GM19193 (cell line): ENCODE results near the gene TMEM26.

Source experiments
- POLR2A ChIP-seq: IDR thresholded peaks from 4 replicates; pipeline ENCODE4 v1.6.1; 2011; ENCODE audit not compliant: insufficient read depth, insufficient read length; ENCODE audit errors: extremely low read depth

TMEM26 gene

DNA sequence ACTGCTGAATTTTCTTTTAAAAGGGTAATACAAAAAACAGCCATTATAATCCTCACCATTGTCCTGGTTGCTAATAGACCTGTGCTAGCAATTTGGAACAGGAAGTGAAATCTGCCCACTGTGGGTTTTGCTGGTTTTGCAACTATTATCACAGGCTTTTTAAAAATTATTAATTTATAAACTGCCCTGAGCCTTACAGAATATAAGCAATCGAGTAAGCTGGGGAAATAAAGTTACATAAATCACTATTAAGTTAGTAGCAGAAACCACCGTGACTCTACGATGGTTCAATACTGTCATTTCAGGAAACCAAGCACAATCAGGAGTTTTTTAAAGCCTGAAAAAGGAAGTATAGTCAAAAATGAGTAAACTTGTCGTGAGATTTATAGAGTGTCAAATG, 62.3 kb downstream of the TMEM26 start:
- no peak for TF ChIP-seq POLR2A

DNA sequence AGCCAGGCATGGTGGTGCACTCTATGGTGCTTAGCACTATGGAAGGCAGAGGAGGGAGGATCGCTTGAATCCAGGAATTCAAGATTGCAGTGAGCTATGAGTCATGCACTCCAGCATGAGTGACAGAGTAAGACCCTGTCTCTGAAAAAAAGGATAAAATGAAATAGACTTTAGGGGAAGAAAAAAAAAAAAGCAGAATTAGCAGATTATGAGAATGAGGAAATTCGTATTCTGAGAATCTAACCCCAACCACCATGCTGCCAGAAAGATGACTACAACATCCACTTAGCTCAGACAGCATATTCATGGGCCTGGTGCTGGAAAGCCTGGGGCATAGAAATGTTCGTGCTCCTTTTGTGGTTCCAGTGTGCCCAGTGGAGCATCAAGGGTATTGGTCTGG, 63.3 kb downstream of the TMEM26 start:
- TF ChIP-seq POLR2A: no peak

DNA sequence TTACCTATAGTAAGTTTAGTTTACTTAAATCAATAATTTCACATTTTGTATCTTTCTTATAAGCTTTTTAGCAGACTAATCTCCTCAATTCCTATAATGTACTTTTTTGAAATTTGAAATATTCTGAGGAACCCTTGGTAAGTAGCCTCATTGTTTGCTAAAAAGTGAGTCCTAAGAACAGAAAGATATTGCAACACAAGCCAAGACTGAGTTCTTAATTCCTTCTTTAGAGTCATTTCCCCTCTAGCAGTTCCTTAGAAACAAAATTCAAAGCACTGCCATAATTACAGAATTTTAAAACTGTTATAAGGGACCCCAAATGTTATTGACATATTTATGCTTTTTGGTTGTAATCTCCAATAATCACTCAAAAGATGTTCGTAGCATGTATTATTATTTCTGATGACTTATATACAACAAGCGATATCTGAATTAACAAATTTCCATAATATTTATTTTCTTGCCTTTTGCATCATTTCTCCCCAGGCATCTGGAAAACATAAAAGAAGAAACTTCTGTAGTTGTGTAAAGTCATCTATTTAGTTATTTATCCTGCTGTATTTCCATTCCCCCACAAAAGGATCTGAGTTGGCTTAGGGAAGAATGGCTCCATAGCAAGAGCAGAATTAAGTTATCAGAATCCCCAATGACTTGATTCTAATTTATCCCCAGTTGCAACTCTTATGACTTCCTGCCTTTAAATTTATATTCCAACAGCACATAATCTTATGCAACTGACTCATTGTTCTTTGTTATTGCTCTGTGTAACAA, 67.8 kb downstream of the TMEM26 start:
- TF ChIP-seq POLR2A: no peak

DNA sequence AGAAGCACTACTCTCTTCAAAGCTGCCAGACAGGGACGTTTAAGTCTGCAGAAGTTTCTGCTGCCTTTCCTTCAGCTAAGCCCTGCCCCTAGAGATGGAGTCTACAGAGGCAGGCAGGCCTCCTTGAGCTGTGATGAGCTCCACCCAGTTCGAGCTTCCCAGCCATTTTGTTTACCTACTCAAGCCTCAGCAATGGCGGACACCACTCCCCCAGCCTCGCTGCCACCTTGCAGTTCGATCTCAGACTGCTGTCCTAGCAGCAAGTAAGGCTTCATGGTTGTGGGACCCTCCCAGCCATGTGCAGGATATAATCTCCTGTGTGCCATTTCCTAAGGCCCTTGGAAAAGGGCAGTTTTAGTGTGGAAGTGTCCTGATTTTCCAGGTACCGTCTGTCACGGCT, 74.3 kb downstream of the TMEM26 start:
- no peak for TF ChIP-seq POLR2A

DNA sequence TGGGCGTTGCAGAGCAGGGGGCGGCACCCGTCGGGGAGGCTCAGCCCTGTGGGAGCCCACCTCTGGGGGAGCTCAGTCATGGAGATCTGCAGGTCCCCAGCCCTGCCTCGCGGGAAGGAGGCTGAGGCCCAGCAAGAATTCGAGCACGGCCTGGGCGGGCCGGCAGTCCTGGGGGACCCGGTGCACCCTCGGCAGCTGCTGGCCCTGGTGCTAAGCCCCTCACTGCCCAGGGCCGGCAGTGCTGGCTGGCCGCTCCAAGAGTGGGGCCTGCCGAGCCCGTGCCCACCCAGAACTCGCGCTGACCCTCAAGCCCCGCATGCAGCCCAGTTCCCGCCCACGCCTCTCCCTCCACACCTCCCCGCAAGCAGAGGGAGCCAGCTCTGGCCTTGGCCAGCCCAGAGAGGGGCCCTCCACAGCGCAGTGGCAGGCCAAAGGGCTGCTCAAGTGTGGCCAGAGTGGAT, 76.2 kb downstream of the TMEM26 start:
- no peak for TF ChIP-seq POLR2A

DNA sequence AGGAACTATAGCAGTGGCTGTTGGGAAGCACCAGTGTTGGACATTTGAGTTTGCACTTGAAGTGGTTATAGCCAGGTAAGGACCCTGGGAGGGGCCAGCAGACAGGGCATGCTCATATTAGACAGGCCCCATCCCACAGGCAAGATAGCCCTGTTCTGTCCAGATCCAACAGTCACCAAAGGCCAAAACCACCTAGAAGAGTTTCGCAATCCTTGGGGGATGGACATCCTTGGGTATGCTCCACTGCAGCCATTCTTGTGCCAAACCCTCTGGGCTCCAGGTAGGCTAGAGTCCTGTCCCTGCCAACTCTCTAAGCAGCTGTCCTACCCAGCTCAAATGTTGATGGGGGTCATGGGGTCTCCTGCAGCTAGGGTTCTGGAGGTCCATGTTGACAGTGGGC, 76.8 kb downstream of the TMEM26 start:
- no peak for TF ChIP-seq POLR2A

DNA sequence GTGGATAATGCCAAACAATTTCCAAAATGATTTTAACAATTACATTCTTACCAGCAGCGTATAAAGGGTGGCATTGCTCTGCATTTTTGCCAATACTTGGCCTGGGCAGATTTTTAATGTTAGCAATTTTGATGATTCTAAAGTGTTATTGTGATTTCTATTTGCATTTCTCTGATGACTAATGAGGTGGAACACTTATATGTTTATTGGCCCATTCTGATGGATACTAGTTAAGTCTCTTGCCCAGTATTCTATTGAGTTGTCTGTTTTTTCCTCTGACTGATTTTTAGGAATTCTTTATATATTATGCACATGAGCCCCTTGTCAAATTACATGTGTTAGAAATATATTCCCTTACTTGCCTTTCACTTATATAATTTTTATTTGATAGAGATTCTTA, 86.8 kb downstream of the TMEM26 start:
- no peak for TF ChIP-seq POLR2A

DNA sequence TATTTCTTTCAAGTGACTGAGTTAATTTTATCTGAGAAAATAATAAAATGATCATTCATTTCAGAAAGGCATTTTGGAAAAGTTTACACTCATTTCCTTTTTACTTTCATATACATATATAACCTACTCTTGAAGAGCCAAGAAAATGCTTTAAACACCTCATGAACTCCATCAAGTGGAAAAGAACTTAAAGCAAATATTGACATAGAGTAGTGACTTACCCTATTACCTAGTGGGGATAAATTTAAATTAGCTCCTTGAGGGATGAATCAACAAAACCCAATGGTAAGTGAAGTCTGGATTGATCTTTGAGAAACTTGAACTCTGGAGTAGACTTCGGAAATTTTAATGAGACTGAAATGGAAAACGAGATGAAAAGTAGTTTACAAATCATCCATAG, 88.6 kb downstream of the TMEM26 start:
- no peak for TF ChIP-seq POLR2A

DNA sequence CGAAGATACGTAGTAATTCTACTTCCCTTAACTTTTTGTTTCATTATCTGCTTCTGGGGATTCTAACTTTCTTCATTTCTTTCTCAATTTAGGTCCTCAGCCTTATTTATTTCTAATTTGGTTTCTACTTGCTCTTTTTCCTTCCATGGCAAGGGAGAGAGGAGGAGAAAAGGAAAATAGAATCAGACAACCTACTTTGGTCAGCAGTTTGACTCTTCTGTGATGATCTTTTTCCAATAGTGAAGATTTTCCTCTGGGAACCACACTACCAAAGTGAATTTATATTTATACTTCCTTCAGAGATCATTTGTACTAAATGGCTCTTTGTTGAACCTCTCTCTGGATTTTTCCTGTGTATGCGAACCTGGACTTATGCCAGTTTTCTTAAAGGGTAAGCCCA, 90.2 kb downstream of the TMEM26 start:
- no peak for TF ChIP-seq POLR2A

DNA sequence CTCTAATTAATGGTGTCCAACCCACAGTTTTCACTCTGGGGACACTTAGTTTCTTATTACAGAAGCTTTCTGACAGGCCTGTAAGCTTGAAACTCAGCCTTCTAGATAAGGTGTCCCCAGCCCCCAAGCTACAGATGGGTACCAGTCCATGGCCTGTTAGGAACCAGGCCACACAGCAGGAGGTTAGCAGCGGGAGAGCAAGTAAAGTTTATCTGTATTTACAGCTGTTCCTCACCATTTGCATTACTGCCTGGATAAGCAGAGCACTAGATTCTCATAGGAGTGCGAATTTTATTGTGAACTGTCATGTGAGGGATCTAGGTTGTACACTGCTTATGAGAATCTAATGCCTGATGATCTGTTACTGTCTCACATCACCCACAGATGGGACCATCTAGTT, 93.7 kb downstream of the TMEM26 start:
- no peak for TF ChIP-seq POLR2A

DNA sequence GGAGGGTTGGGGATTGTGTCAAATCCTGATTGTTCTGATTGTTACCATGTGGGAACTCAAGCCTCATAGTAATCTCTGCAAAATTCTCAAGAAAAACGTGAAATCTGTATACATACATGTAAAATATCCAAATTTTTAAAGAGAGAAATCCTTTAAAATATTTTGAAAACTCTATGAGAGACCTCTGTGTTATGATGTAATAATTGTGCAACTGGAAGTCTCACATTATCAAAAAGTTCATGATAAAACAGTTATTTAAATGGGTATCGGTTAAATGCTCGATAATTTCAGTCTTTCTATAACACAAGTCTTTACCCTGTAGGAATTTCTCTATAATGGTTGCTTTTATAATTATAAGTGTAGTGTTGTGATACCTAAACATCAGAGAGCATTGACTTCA, 95.5 kb downstream of the TMEM26 start:
- no peak for TF ChIP-seq POLR2A
